IMR-90 (cell line): ENCODE measurements around the gene OMD. TPM values are rescaled to one million over a fixed set of nuclear protein-coding genes. Genes with fewer than 3 reads are reported as not detected.

Experiments used
- ATAC-seq: fragments of 200-7000 bp; cut with Tn5 transposase; 2 replicates; pipeline ENCODE4 v1.9.1; 2020; ENCODE audit warnings: low read depth, mild to moderate bottlenecking, moderate library complexity
- BruUV-seq: library from RNA; stranded (reverse); fragments of 400-500 nt; replicated peaks from 2 replicates; lab custom pipeline; 2021; lab: Mats Ljungman, UMichigan
- CTCF ChIA-PET: fragments of 300-600 bp; formaldehyde crosslinking; extraction: SDS; loops from one replicate; lab custom pipeline; 2021; ENCODE audit warnings: antibody characterized with exemption; lab: Yijun Ruan, JAX
- POLR2A ChIA-PET: fragments of 300-600 bp; sonication (Branson Sonifier 250); formaldehyde crosslinking; loops from one replicate; lab custom pipeline; 2022; ENCODE audit warnings: antibody characterized with exemption; ENCODE audit not compliant: unreplicated experiment; lab: Charles Lee
- DNase-seq: peaks from one replicate; pipeline ENCODE4 v3.0.0; 2013
- H2AFZ ChIP-seq: replicated peaks from 2 replicates; pipeline ENCODE3; 2013; ENCODE audit warnings: low read length, mild to moderate bottlenecking; ENCODE audit not compliant: poor library complexity
- H2AK5ac ChIP-seq: 2 replicates; pipeline ENCODE4 v1.6.1; 2013; ENCODE audit warnings: low read depth, low read length, inconsistent platforms
- H2AK9ac ChIP-seq: replicated peaks from 2 replicates; pipeline ENCODE3; 2013; ENCODE audit warnings: mild to moderate bottlenecking, low read depth, low read length, moderate library complexity; ENCODE audit not compliant: poor library complexity
- H2BK120ac ChIP-seq: 2 replicates; pipeline ENCODE4 v1.6.1; 2013; ENCODE audit warnings: low read depth, low read length, inconsistent platforms
- H2BK15ac ChIP-seq: 3 replicates; pipeline ENCODE4 v1.6.1; 2013; ENCODE audit warnings: low read depth, low read length, inconsistent platforms
- H2BK20ac ChIP-seq: 2 replicates; pipeline ENCODE4 v1.6.1; 2013; ENCODE audit warnings: low read depth, mild to moderate bottlenecking, inconsistent platforms, low read length, moderate library complexity
- H2BK5ac ChIP-seq: 2 replicates; pipeline ENCODE4 v1.6.1; 2013; ENCODE audit warnings: mild to moderate bottlenecking, low read depth, low read length, inconsistent platforms; ENCODE audit not compliant: poor library complexity, severe bottlenecking
- H3K14ac ChIP-seq: replicated peaks from 2 replicates; pipeline ENCODE4 v1.6.1; 2013; ENCODE audit warnings: low read depth, low read length, inconsistent platforms
- H3K18ac ChIP-seq: 2 replicates; pipeline ENCODE4 v1.6.1; 2013; ENCODE audit warnings: low read depth, low read length, control low read depth
- H3K23ac ChIP-seq: 2 replicates; pipeline ENCODE4 v1.6.1; 2013; ENCODE audit warnings: low read depth, low read length, inconsistent platforms
- H3K27ac ChIP-seq: 2 replicates; pipeline ENCODE4 v1.5.1; 2013; ENCODE audit warnings: mild to moderate bottlenecking, control low read depth, low read length; ENCODE audit not compliant: insufficient read depth
- H3K27me3 ChIP-seq: 2 replicates; pipeline ENCODE4 v1.6.1; 2013; ENCODE audit warnings: low read length; ENCODE audit not compliant: control insufficient read depth, insufficient read depth
- H3K36me3 ChIP-seq: 2 replicates; pipeline ENCODE4 v1.6.1; 2013; ENCODE audit warnings: low read length, mixed read lengths; ENCODE audit not compliant: control insufficient read depth, insufficient read depth
- H3K4ac ChIP-seq: 2 replicates; pipeline ENCODE4 v1.6.1; 2013; ENCODE audit warnings: low read depth, low read length, inconsistent platforms
- H3K4me1 ChIP-seq: 2 replicates; pipeline ENCODE4 v1.6.1; 2013; ENCODE audit warnings: low read length, mixed read lengths; ENCODE audit not compliant: control insufficient read depth, insufficient read depth
- H3K4me2 ChIP-seq: 2 replicates; pipeline ENCODE4 v1.6.1; 2013; ENCODE audit warnings: low read depth, mild to moderate bottlenecking, control low read depth, low read length, moderate library complexity
- H3K4me3 ChIP-seq: 2 replicates; pipeline ENCODE4 v1.5.1; 2013; ENCODE audit warnings: low read depth, mild to moderate bottlenecking, control low read depth, low read length, moderate library complexity; ENCODE audit not compliant: insufficient read depth
- H3K56ac ChIP-seq: 2 replicates; pipeline ENCODE4 v1.6.1; 2013; ENCODE audit warnings: low read length, inconsistent platforms; ENCODE audit not compliant: insufficient read depth; ENCODE audit errors: extremely low read depth
- H3K79me1 ChIP-seq, 2 experiments: 2 replicates each; pipeline ENCODE4 v1.6.1; 2013; ENCODE audit warnings: low read length in 2 of 2, inconsistent platforms in 1 of 2, low read depth in 1 of 2
- H3K9ac ChIP-seq: 2 replicates; pipeline ENCODE4 v1.6.1; 2013; ENCODE audit warnings: low read depth, low read length, control low read depth
- H3K9me1 ChIP-seq: 2 replicates; pipeline ENCODE4 v1.6.1; 2013; ENCODE audit warnings: low read length, inconsistent platforms; ENCODE audit not compliant: insufficient read depth
- H3K9me3 ChIP-seq: 2 replicates; pipeline ENCODE4 v1.6.1; 2013; ENCODE audit warnings: low read length; ENCODE audit not compliant: control insufficient read depth, insufficient read depth
- H4K20me1 ChIP-seq: 2 replicates; pipeline ENCODE4 v1.6.1; 2013; ENCODE audit warnings: low read length, inconsistent platforms; ENCODE audit not compliant: insufficient read depth
- H4K5ac ChIP-seq: 2 replicates; pipeline ENCODE4 v1.6.1; 2013; ENCODE audit warnings: mild to moderate bottlenecking, low read depth, low read length, control low read depth
- H4K8ac ChIP-seq, 2 experiments: 2 replicates each; pipeline ENCODE4 v1.6.1; 2013; ENCODE audit warnings: low read depth in 2 of 2, low read length in 2 of 2, control low read depth in 1 of 2, inconsistent platforms in 1 of 2
- H4K91ac ChIP-seq: 2 replicates; pipeline ENCODE4 v1.6.1; 2013; ENCODE audit warnings: low read depth, low read length, inconsistent platforms; ENCODE audit not compliant: insufficient read depth
- CHD1 ChIP-seq: IDR thresholded peaks from 2 replicates; pipeline ENCODE4 v1.6.1; 2012; ENCODE audit warnings: low read depth, low read length, improper control_type of control experiment
- FOS ChIP-seq: fragments of 150-350 bp; IDR thresholded peaks from 2 replicates; pipeline ENCODE4 v1.6.1; 2016; ENCODE audit warnings: low read depth, low read length
- MAFK ChIP-seq: IDR thresholded peaks from 2 replicates; pipeline ENCODE4 v1.6.1; 2012; ENCODE audit warnings: low read depth, low read length, improper control_type of control experiment
- MAZ ChIP-seq: IDR thresholded peaks from 2 replicates; pipeline ENCODE4 v1.6.1; 2012; ENCODE audit warnings: low read depth, mild to moderate bottlenecking, low read length, improper control_type of control experiment, moderate library complexity, borderline replicate concordance
- RAD21 ChIP-seq: IDR thresholded peaks from 2 replicates; pipeline ENCODE4 v1.6.1; 2012; ENCODE audit warnings: low read length, improper control_type of control experiment
- WGBS, 2 experiments: methylation state at CpG; one replicate each; pipeline versions ENCODE4 v1.1.5 to v1.1.7; 2013; ENCODE audit warnings: missing lambda C conversion rate in 2 of 2; ENCODE audit not compliant: insufficient read length in 1 of 2; ENCODE audit errors: extremely low coverage in 2 of 2; 5-methylcytosine and 5-hydroxymethylcytosine counted together
- dilution Hi-C: fragments of 300-500 bp; cut with HindIII; formaldehyde crosslinking; loops from one replicate; pipeline ENCODE4 v1.14.3; 2018; ENCODE audit warnings: low sequenced_read_pairs; ENCODE audit not compliant: unreplicated experiment
- in situ Hi-C: fragments of 300-500 bp; cut with MboI; formaldehyde crosslinking; loops from 3 replicates; pipeline ENCODE4 v1.14.3; 2019; ENCODE audit warnings: low sequenced_read_pairs, inconsistent platforms, mixed read lengths
- intact Hi-C: fragments of 100-400 bp; cut with micrococcal nuclease; formaldehyde crosslinking; loops from 2 replicates; pipeline ENCODE4 v1.10.0; 2022
- polyA plus RNA-seq, 3 experiments: library from polyadenylated mRNA; depleted of rRNA; stranded (reverse); fragments of >200 nt; gene quantifications; 2 replicates each; pipeline ENCODE4 v1.2.3, GENCODE V29; 2012; ENCODE audit warnings: low replicate concordance in 1 of 3
- total RNA-seq: library from RNA; depleted of rRNA; stranded (reverse); fragments of >200 nt; gene quantifications from 2 replicates; pipeline ENCODE4 v1.2.3, GENCODE V29; 2012

Gene OMD
- total and polyA plus RNA-seq, 2 of the 4 experiments (the other 2 are of a cell fraction) = not detected

DNA sequence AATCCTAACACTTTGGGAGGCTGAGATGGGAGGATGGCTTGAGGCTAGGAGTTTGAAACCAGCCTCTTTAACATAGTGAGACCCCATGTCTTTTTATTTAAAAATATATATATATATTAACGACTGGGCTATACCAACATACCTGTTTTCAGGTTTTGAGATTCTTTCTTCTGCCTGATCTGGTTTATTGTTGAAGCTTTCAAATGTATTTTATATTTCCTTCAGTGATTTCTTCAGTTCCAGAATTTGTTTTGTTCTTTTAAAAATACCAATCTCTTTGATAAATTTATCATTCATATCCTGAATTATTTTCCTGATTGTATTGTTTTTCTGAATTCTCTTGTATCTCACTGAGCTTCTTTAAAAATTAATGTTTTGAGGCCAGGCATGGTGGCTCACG is 51.1 kb downstream of the OMD start:
- Histone ChIP-seq H3K79me1 (no peaks in the 10 kb centered on the region), H2BK5ac (no peak overlapping the region), H4K91ac (no peak overlapping the region), H2AFZ (no peak overlapping the region), H2AK5ac (no peak overlapping the region), H4K20me1 (no peaks in the 10 kb centered on the region), H3K18ac (no peak overlapping the region), H3K9me3 (peaks cover 3% of the 10 kb centered on the region; the same call in 1 of the 2 replicates), H3K36me3 (no peaks in the 10 kb centered on the region), H3K9me1 (no peaks in the 10 kb centered on the region), H3K56ac (no peak overlapping the region), H3K23ac (no peak overlapping the region), H3K4ac (no peak overlapping the region), H4K8ac (no peak overlapping the region), H2BK20ac (no peak overlapping the region), H3K4me2 (no peak overlapping the region), H3K27me3 (no peaks in the 10 kb centered on the region), H3K4me3 (no peak overlapping the region), H3K9ac (no peak overlapping the region), H2AK9ac (no peak overlapping the region), H3K27ac (no peak overlapping the region), H4K5ac (no peak overlapping the region), H2BK120ac (no peak overlapping the region), H3K4me1 (peaks cover 4% of the 10 kb centered on the region; the same call in 1 of the 2 replicates), H3K14ac (no peak overlapping the region), H2BK15ac (no peak overlapping the region)
- intact Hi-C loops (no loop called here), in situ Hi-C loops (no loop called here), dilution Hi-C loops (no loop called here)
- TF ChIP-seq RAD21 = no peak
- no peak for TF ChIP-seq MAZ
- no peak for TF ChIP-seq MAFK
- no peak for TF ChIP-seq FOS
- no peak for TF ChIP-seq CHD1
- BruUV-seq = no TSS peak
- POLR2A ChIA-PET = no interaction called here
- no peak for ATAC-seq
- WGBS, 2 experiments = 86% methylated on average over 1 of the region's 2 CpGs; no CpG with 5 or more reads in 1 of the 2 experiments
- no peak for DNase-seq
- CTCF ChIA-PET = no interaction called here
